ENCODE data around the gene PITPNC1. TPM values are rescaled to one million over a fixed set of nuclear protein-coding genes. Genes with fewer than 3 reads are reported as not detected.
"Not testable (repeated sequence)": the region's sequence is repeated elsewhere in the genome, so short reads cannot be mapped to it uniquely, and the experiment has no call there.

PITPNC1 gene
- total RNA-seq, 1 donor from 2014 or later: 47.1 TPM

- peak; percentile 98 for DNase-seq (ENCODE audit: low spot score)
These were observed 10.6 kb upstream of the PITPNC1 start, which contains the start of gene PSMD12 for GRCh38 chr17:67366193-67367157. Gene PSMD12 (minus strand): TSS chr17:67366577. CDS start chr17:67366519, 58 bp downstream.

GRCh38 chr17:67369676-67370075 is 7.4 kb upstream of the PITPNC1 start:
- no peak for DNase-seq (ENCODE audit: low spot score)

GRCh38 chr17:67372751-67373150 is 4.3 kb upstream of the PITPNC1 start:
- no peak for DNase-seq (ENCODE audit: low spot score)

- DNase-seq (ENCODE audit: low spot score): peak; percentile 96
These were observed 2.6 kb upstream of the PITPNC1 start for GRCh38 chr17:67374329-67375053.

GRCh38 chr17:67375054-67375427 is 2.0 kb upstream of the PITPNC1 start:
- DNase-seq (ENCODE audit: low spot score): no peak

- no peak for DNase-seq (ENCODE audit: low spot score)
These were observed 1.4 kb upstream of the PITPNC1 start for GRCh38 chr17:67375716-67376115.

GRCh38 chr17:67376415-67376736 is 705 bp upstream of the PITPNC1 start:
- DNase-seq (ENCODE audit: low spot score): no peak

- DNase-seq (ENCODE audit: low spot score): no peak
These were observed 690 bp downstream of the PITPNC1 start for GRCh38 chr17:67377488-67378453.

- DNase-seq (ENCODE audit: low spot score): peak; percentile 93
These were observed 1.6 kb downstream of the PITPNC1 start for GRCh38 chr17:67378454-67379250.

GRCh38 chr17:67379251-67379630 is 2.2 kb downstream of the PITPNC1 start:
- no peak for DNase-seq (ENCODE audit: low spot score)

GRCh38 chr17:67381929-67382257 is 4.8 kb downstream of the PITPNC1 start:
- DNase-seq (ENCODE audit: low spot score): no peak

- no peak for DNase-seq (ENCODE audit: low spot score)
These were observed 8.3 kb downstream of the PITPNC1 start for GRCh38 chr17:67385122-67385988.

- no peak for DNase-seq (ENCODE audit: low spot score)
These were observed 10.0 kb downstream of the PITPNC1 start for GRCh38 chr17:67386965-67387551.

GRCh38 chr17:67388536-67388935 is 11.5 kb downstream of the PITPNC1 start:
- not testable (repeated sequence) for DNase-seq (ENCODE audit: low spot score)

GRCh38 chr17:67388986-67389385 is 11.9 kb downstream of the PITPNC1 start:
- DNase-seq (ENCODE audit: low spot score): no peak

- DNase-seq (ENCODE audit: low spot score): no peak
These were observed 13.0 kb downstream of the PITPNC1 start for GRCh38 chr17:67390006-67390645.

GRCh38 chr17:67390646-67391361 is 13.7 kb downstream of the PITPNC1 start:
- DNase-seq (ENCODE audit: low spot score): no peak

GRCh38 chr17:67392111-67392510 is 15.0 kb downstream of the PITPNC1 start:
- DNase-seq (ENCODE audit: low spot score): no peak

All from mesenteric fat pad (tissue), 1 donor.